GM19438 (cell line): ENCODE results near the gene OIP5.
"Not testable (repeated sequence)": the region's sequence is repeated elsewhere in the genome, so short reads cannot be mapped to it uniquely, and the experiment has no call there.

Experiments
- ATAC-seq: cut with Tn5 transposase; IDR thresholded peaks from one replicate; pipeline ENCODE4 v1.9.1; 2021; ENCODE audit warnings: low read depth; ENCODE audit not compliant: unreplicated experiment

Gene OIP5

DNA sequence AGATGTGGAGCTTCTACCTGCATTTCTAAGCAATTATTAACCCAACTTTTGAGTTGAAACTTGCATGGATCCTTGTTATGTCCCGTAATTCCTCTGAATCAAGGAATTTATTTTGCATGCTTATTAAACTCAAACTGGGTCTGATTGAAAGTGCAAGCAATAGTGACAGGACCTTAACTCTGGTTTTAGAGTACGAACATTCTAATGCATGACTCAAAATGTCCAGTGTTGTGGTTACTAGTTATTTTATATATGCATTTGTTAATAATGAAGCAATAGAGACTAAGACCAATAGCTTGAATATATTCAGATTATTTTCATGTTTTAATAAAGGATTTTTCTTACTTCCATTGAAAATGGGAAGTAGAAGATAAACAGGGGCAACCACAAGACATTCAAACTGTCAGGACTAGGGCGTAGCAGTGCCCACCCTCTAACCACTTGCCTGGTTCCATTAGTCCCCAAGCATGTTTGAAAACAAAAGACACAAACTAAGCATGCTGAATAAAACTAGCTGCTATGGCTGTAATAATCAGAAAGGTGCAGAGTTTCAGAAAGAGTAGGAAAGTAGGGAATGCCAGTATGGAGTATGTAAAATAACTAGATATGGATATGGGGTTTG lies 28.1 kb downstream of the OIP5 start:
- no peak for ATAC-seq

GRCh38 chr15:41301587-41301986 lies 30.8 kb downstream of the OIP5 start:
- no peak for ATAC-seq

GRCh38 chr15:41301139-41301538 lies 31.3 kb downstream of the OIP5 start:
- ATAC-seq = not testable (repeated sequence)

DNA sequence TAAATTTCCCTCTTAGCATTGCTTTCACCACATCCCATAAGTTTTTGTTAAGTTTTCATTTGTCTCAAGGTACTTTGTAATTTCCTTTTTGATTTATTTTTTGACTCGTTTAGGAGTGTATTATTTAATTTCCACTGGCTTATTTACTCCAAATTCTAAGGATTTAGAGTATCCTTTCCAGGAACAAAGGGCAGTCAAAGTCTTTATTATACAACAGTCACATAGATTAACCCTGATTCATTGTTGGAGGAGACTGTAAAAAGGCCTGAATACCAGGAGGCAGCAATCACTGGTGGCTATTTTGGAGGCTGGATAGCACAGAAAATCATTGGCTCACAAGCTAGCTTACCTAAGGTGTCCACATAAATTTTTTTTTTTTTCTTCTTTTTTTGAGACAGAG lies 39.9 kb downstream of the OIP5 start:
- ATAC-seq = no peak

- ATAC-seq = no peak
Observed at GRCh38 chr15:41291065-41291631, 41.2 kb downstream of the OIP5 start.

DNA sequence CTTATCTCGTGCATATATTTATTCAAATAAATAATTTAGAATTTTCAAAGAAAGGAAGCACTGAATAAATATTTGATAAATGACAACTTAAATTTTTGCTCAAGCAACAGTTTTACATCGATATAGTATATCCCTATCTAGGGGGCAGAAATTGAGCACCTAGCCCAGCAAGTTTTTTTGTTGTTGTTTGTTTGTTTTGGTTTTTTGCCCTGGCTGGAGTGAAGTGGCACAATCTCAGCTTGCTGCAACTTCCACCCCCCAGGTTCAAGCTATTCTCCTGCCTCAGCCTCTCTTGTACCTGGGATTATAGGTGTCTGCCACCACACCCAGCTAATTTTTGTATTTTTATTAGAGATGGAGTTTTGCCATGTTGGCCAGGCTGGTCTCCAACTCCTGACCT lies 42.4 kb downstream of the OIP5 start:
- no peak for ATAC-seq

DNA sequence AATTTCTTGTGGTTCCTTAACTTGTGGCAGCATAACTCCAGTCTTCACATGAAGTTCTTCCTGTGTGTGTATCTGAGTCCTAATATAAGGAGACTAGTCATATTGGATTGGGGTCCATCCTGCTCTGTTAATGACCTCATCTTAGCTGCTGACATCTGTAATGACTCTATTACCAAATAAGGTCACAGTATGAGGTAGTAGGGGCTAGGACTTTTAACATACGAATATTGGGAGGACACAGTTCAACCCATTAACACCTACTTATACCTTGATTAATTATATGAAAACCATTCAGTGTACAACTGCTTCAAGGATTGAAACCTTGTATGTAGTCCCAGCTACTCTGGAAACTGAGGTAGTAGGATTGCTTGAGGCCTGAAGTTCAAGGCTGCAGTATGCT lies 43.9 kb downstream of the OIP5 start:
- no peak for ATAC-seq

GRCh38 chr15:41286665-41287333 lies 45.6 kb downstream of the OIP5 start:
- ATAC-seq = no peak

DNA sequence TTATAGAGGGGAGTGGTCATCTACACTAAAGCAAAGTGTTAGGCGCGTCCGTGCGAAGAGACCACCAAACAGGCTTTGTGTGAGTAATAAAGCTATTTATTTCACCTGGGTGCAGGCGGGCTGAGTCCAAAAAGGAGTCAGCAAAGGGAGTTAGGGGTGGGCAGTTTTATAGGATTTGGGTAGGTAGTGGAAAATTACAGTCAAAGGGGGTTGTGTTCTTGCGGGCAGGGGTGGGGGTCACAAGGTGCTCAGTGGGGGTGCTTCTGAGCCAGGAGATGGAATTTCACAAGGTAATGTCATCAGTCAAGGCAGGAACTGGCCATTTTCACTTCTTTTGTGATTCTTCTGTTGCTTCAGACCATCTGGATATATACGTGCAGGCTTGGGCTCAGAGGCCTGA lies 47.1 kb downstream of the OIP5 start:
- ATAC-seq = no peak

DNA sequence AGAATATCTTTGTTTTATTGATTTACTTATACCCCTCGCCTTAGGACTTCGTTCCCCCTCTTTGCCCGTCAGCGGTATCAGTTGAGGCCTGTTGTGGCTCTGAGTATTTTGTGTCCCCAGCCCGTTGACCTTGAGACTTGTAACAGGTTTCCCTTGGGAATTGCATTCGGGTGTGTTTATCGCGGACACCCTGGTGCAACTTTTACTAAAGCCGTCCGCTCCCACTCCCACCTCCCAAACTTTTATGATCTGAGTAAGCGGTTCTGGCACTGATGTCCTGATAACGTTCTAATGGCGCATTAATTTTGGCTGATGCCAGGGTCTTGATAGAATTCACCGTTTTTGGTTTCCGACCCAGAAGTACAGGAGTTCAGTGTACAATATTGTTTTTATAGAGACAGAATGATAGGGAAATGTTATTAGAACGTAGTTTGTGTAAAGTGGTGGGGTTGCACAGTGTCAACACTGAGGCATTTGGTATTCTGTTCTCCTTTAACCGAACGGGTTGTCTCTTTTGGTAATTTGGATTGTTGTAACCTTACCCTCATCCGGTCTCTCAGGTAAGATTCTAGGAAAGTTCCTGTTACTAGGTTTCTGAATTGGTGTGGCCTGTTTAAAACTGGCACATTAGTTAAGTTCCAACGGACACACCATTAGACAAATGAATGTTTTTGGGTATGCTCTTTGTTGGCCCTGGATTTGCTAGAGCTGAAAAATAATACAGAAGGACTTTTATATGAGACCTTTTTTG lies 47.8 kb downstream of the OIP5 start:
- no peak for ATAC-seq

GRCh38 chr15:41283653-41284426 lies 48.6 kb downstream of the OIP5 start:
- ATAC-seq = peak; percentile 93

DNA sequence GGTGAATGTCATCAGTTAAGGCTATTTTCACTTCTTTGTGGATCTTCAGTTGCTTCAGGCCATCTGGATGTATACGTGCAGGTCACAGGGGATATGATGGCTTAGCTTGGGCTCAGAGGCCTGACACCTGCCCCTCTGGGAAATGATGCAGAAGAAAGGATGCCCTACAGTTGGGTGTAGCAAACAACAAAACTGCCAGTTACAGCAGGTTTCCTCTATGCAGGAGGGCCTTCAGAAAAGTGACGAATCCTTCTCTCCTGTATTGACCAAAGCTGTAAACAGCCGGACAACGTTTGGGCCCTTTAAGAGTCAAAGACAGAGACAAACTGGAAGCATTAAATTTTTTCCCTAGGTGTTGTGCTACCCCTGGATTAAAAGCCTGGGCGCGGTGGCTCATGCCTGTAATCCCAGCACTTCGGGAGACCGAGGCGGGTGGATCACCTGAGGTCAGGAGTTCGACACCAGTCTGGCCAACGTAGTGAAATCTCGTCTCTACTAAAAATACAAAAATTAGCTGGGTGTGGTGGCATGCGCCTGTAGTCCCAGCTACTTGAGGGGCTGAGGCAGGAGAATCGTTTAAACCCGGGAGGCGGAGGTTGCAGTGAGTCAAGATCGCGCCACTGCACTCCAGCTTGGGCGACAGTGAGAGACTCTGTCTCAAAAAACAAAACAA lies 49.3 kb downstream of the OIP5 start:
- ATAC-seq = not testable (repeated sequence)

DNA sequence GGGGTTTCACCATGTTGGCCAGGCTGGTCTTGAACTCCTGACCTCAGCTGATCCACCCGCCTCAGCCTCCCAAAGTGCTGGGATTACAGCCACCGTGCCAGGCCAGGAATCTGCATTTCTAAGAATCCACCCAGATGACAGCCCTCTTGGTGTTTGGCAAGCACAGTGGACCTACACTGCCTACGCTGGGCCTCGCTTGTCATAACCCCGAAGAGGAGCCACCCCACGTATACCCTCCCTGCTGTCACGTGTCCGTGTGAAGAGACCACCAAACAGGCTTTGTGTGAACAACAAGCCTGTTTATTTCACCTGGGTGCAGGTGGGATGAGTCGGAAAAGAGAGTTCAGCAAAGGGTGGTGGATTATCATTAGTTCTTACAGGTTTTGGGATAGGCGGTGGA lies 50.0 kb downstream of the OIP5 start:
- ATAC-seq = not testable (repeated sequence)

GRCh38 chr15:41281236-41281635 lies 51.2 kb downstream of the OIP5 start:
- ATAC-seq = no peak

GRCh38 chr15:41279535-41280283 lies 52.7 kb downstream of the OIP5 start:
- no peak for ATAC-seq

GRCh38 chr15:41278319-41278718 lies 54.1 kb downstream of the OIP5 start:
- ATAC-seq = no peak

- no peak for ATAC-seq
Observed at GRCh38 chr15:41276831-41277230, 55.6 kb downstream of the OIP5 start.

DNA sequence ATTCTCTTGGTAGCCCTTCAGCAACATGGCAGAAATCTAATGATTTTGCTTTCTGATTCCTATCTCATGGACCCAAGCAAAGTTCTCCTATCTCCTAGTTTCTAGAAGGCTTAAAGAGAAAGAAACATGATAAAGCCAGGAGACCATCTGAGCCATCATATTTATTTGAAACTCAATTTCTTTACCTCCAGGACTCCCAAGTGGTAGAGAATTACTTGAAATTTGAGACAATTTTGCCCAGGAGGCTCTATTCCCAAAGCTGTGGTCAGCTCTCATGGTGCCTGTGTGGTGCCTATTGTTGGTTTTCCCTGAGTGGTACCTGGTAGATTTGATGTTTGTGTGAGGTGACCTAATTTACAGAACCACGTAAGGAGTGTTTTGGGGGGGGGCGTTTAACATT lies 62.5 kb downstream of the OIP5 start:
- ATAC-seq = no peak

- ATAC-seq = no peak
Observed at GRCh38 chr15:41263891-41264351, 68.5 kb downstream of the OIP5 start.
